Smooth muscle cell of the umbilical artery (primary cell): ENCODE data around the gene CSRP3. TPM values are rescaled to one million over a fixed set of nuclear protein-coding genes. Genes with fewer than 3 reads are reported as not detected.

Experiments
- total RNA-seq: library from RNA; depleted of rRNA; stranded (reverse); fragments of >200 nt; gene quantifications from 2 replicates; pipeline ENCODE4 v1.2.3, GENCODE V29; 2014

CSRP3 gene
- not detected in 2 replicates for total RNA-seq

GRCh38 chr11:19201737-19202605, at the start of gene CSRP3:
Gene CSRP3, minus strand, starts transcription at chr11:19201983. Its CDS starts 9,535 bp downstream, at chr11:19192448.

GRCh38 chr11:19240420-19241259, 38.9 kb upstream of the CSRP3 start, which contains the start of gene E2F8:
Gene E2F8, minus strand, starts transcription at chr11:19240945. Its CDS starts 824 bp downstream, at chr11:19240121.

Other genes with a start within 250 kb of the CSRP3 start
- not detected in 2 replicates for gene MRGPRX2, start 141.3 kb downstream of the CSRP3 start, total RNA-seq
- gene ZDHHC13, start 84.8 kb downstream of the CSRP3 start, total RNA-seq: 13.4 and 15.1 TPM in 2 replicates
- under 0.01 and 0.92 TPM in 2 replicates for gene E2F8, start 39.0 kb upstream of the CSRP3 start, total RNA-seq